Measurements from ENCODE around the gene KTN1. TPM values are rescaled to one million over a fixed set of nuclear protein-coding genes. Genes with fewer than 3 reads are reported as not detected.

KTN1 gene
- total RNA-seq, 1 donor from 2014 or later, result 193 TPM

GRCh38 chr14:55704654-55705053, 124.6 kb downstream of the KTN1 start:
- Mint-ChIP-seq H3K4me1 (ENCODE audit: low read depth, unreplicated experiment) (peaks cover 6% of the 10 kb centered on the region), H3K9me3 (ENCODE audit: unreplicated experiment) (peaks cover 4% of the 10 kb centered on the region), H3K4me3 (ENCODE audit: unreplicated experiment) (no peak overlapping the region), H3K36me3 (ENCODE audit: low read depth, unreplicated experiment) (peaks cover 19% of the 10 kb centered on the region), H3K27me3 (ENCODE audit: low read depth, unreplicated experiment) (no peaks in the 10 kb centered on the region), H3K27ac (ENCODE audit: unreplicated experiment) (no peak overlapping the region)
- no peak for DNase-seq (ENCODE audit: low read depth)
- Histone ChIP-seq H3K4me3 (ENCODE audit: insufficient read depth, low read depth, low read length) (no peak overlapping the region), H3K79me2 (ENCODE audit: insufficient read depth, low read length) (no peaks in the 10 kb centered on the region), H3K4me2 (ENCODE audit: low read length) (no peak overlapping the region), H3K27ac (ENCODE audit: low read depth, low read length) (no peak overlapping the region), H2AFZ (ENCODE audit: low read depth, low read length) (no peak overlapping the region), H3K27me3 (ENCODE audit: insufficient read depth, low read length) (no peaks in the 10 kb centered on the region), H3K36me3 (ENCODE audit: insufficient read depth, low read length) (no peaks in the 10 kb centered on the region), H3K9me3 (ENCODE audit: insufficient read depth, low read depth, low read length) (no peaks in the 10 kb centered on the region), H4K20me1 (ENCODE audit: insufficient read depth, low read length) (no peaks in the 10 kb centered on the region), H3K9ac (ENCODE audit: low read length) (no peak overlapping the region), H3K4me1 (ENCODE audit: insufficient read depth, low read length) (peaks cover 8% of the 10 kb centered on the region)
- FAIRE-seq, result no peak
- TF ChIP-seq CTCF (IDR thresholded peaks at IDR 0.05; ENCODE audit: insufficient read depth, low read depth, low read length), result no peak
- no peak for TF ChIP-seq EZH2 (IDR thresholded peaks at IDR 0.05; ENCODE audit: insufficient read depth, low read length)

GRCh38 chr14:55705651-55706364, 125.8 kb downstream of the KTN1 start:
- peaks cover 15% of the 10 kb centered on the region for H3K36me3 Mint-ChIP-seq (ENCODE audit: low read depth, unreplicated experiment)
- H3K9ac ChIP-seq (ENCODE audit: low read length), result no peak overlapping the region

More at GRCh38 chr14:55705651-55706364, 125.8 kb downstream of the KTN1 start:
- Histone ChIP-seq H3K79me2 (ENCODE audit: insufficient read depth, low read length) (no peaks in the 10 kb centered on the region), H3K4me1 (ENCODE audit: insufficient read depth, low read length) (peaks cover 8% of the 10 kb centered on the region), H3K9me3 (ENCODE audit: insufficient read depth, low read depth, low read length) (no peaks in the 10 kb centered on the region), H2AFZ (ENCODE audit: low read depth, low read length) (no peak overlapping the region), H3K36me3 (ENCODE audit: insufficient read depth, low read length) (no peaks in the 10 kb centered on the region), H3K27me3 (ENCODE audit: insufficient read depth, low read length) (no peaks in the 10 kb centered on the region), H3K27ac (ENCODE audit: low read depth, low read length) (no peak overlapping the region), H3K4me3 (ENCODE audit: insufficient read depth, low read depth, low read length) (no peak overlapping the region), H4K20me1 (ENCODE audit: insufficient read depth, low read length) (no peaks in the 10 kb centered on the region), H3K4me2 (ENCODE audit: low read length) (no peak overlapping the region)
- FAIRE-seq (no peak), DNase-seq (ENCODE audit: low read depth) (peak; percentile 13)
- H3K4me3 Mint-ChIP-seq (ENCODE audit: unreplicated experiment), result no peak overlapping the region
- TF ChIP-seq CTCF (IDR thresholded peaks at IDR 0.05; ENCODE audit: insufficient read depth, low read depth, low read length), result no peak
- peaks cover 5% of the 10 kb centered on the region for H3K4me1 Mint-ChIP-seq (ENCODE audit: low read depth, unreplicated experiment)
- peaks cover 4% of the 10 kb centered on the region for H3K9me3 Mint-ChIP-seq (ENCODE audit: unreplicated experiment)
- H3K27me3 Mint-ChIP-seq (ENCODE audit: low read depth, unreplicated experiment), result no peaks in the 10 kb centered on the region
- H3K27ac Mint-ChIP-seq (ENCODE audit: unreplicated experiment), result no peak overlapping the region
